Smooth muscle cell of the brain vasculature (primary cell): ENCODE data around the gene AVPR2.

Experiments
- DNase-seq: peaks from one replicate; pipeline ENCODE4 v3.0.0-alpha.2; 2012; ENCODE audit warnings: low read depth, low spot score

Gene AVPR2

GRCh38 chrX:153913701-153914100, 9.2 kb downstream of the AVPR2 start:
- no peak for DNase-seq

GRCh38 chrX:153917869-153918268, 13.4 kb downstream of the AVPR2 start:
- no peak for DNase-seq

GRCh38 chrX:153919281-153919680, 14.8 kb downstream of the AVPR2 start:
- DNase-seq, result no peak

- no peak for DNase-seq
Measured at GRCh38 chrX:153920546-153920945, 16.1 kb downstream of the AVPR2 start.

- no peak for DNase-seq
Measured at GRCh38 chrX:153921070-153921469, 16.6 kb downstream of the AVPR2 start.

- DNase-seq, result no peak
Measured at GRCh38 chrX:153921511-153922446, 17.3 kb downstream of the AVPR2 start.

- no peak for DNase-seq
Measured at GRCh38 chrX:153922932-153923857, 18.7 kb downstream of the AVPR2 start.

GRCh38 chrX:153924149-153924861, 19.8 kb downstream of the AVPR2 start:
- no peak for DNase-seq

- no peak for DNase-seq
Measured at GRCh38 chrX:153925387-153925738, 20.9 kb downstream of the AVPR2 start.

- no peak for DNase-seq
Measured at GRCh38 chrX:153925739-153926551, 21.5 kb downstream of the AVPR2 start, which contains the start of gene ARHGAP4. Gene ARHGAP4 (minus strand): TSS chrX:153926264. CDS start chrX:153926202, 62 bp downstream.

GRCh38 chrX:153926552-153926857, 22.0 kb downstream of the AVPR2 start:
- DNase-seq, result no peak

- no peak for DNase-seq
Measured at GRCh38 chrX:153926858-153927671, 22.6 kb downstream of the AVPR2 start.

- DNase-seq, result no peak
Measured at GRCh38 chrX:153927672-153927921, 23.1 kb downstream of the AVPR2 start.

- DNase-seq, result peak; percentile 93
Measured at GRCh38 chrX:153927922-153928760, 23.7 kb downstream of the AVPR2 start.

- DNase-seq, result no peak
Measured at GRCh38 chrX:153928846-153929245, 24.4 kb downstream of the AVPR2 start.

GRCh38 chrX:153929576-153929975, 25.1 kb downstream of the AVPR2 start:
- DNase-seq, result no peak

- no peak for DNase-seq
Measured at GRCh38 chrX:153930011-153930910, 25.8 kb downstream of the AVPR2 start.

- DNase-seq, result no peak
Measured at GRCh38 chrX:153931151-153931550, 26.7 kb downstream of the AVPR2 start.
